ENCODE data around the gene CBLN3. TPM values are rescaled to one million over a fixed set of nuclear protein-coding genes. Genes with fewer than 3 reads are reported as not detected.

The CBLN3 gene
- total and polyA plus RNA-seq, 9 of the 15 experiments (the other 6 are each of a cell fraction or from before 2014, with no cell fraction given), result 0.05 to 0.59 (median 0.26) TPM; not detected in 1

DNA sequence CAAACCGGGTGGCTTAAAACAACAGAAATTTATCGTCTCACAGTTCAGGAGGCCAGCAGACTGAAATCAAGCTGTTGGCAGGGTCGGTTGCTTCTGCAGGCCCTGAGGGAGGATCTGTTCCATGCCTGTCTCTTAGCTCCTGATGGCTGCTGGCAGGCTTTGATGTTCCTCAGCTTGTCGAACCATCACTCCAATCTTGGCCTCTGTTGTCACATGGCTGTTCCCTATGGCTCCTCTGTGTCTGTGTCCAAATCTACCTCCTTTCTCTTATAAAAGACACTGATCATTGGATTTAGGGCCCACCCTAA lies 47.5 kb downstream of the CBLN3 start (continued):
- TF ChIP-seq ZNF408 (CRISPR knock-in tag; IDR thresholded peaks at IDR 0.05; ENCODE audit: low read depth) (no peak), ERF (CRISPR knock-in tag; IDR thresholded peaks at IDR 0.05) (no peak), EP300 (IDR thresholded peaks at IDR 0.05; ENCODE audit: low read length) (no peak), POLR2H (tag; IDR thresholded peaks at IDR 0.05; ENCODE audit: low read depth) (no peak), MBD2 (IDR thresholded peaks at IDR 0.05; ENCODE audit: borderline replicate concordance, low read depth) (no peak), SNIP1 (IDR thresholded peaks at IDR 0.05; ENCODE audit: low read depth) (no peak), NR2F6 (CRISPR knock-in tag; IDR thresholded peaks at IDR 0.05) (no peak), CC2D1A (IDR thresholded peaks at IDR 0.05) (no peak)
- TF ChIP-seq, protein P1, sequence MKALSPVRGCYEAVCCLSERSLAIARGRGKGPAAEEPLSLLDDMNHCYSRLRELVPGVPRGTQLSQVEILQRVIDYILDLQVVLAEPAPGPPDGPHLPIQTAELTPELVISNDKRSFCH (CRISPR knock-in tag; IDR thresholded peaks at IDR 0.05), result no peak
- TF ChIP-seq, protein P1 (tag; IDR thresholded peaks at IDR 0.05), result no peak
- TF ChIP-seq, protein P2, sequence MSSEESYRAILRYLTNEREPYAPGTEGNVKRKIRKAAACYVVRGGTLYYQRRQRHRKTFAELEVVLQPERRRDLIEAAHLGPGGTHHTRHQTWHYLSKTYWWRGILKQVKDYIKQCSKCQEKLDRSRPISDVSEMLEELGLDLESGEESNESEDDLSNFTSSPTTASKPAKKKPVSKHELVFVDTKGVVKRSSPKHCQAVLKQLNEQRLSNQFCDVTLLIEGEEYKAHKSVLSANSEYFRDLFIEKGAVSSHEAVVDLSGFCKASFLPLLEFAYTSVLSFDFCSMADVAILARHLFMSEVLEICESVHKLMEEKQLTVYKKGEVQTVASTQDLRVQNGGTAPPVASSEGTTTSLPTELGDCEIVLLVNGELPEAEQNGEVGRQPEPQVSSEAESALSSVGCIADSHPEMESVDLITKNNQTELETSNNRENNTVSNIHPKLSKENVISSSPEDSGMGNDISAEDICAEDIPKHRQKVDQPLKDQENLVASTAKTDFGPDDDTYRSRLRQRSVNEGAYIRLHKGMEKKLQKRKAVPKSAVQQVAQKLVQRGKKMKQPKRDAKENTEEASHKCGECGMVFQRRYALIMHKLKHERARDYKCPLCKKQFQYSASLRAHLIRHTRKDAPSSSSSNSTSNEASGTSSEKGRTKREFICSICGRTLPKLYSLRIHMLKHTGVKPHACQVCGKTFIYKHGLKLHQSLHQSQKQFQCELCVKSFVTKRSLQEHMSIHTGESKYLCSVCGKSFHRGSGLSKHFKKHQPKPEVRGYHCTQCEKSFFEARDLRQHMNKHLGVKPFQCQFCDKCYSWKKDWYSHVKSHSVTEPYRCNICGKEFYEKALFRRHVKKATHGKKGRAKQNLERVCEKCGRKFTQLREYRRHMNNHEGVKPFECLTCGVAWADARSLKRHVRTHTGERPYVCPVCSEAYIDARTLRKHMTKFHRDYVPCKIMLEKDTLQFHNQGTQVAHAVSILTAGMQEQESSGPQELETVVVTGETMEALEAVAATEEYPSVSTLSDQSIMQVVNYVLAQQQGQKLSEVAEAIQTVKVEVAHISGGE (CRISPR knock-in tag; IDR thresholded peaks at IDR 0.05), result no peak
- TF ChIP-seq, protein P3, sequence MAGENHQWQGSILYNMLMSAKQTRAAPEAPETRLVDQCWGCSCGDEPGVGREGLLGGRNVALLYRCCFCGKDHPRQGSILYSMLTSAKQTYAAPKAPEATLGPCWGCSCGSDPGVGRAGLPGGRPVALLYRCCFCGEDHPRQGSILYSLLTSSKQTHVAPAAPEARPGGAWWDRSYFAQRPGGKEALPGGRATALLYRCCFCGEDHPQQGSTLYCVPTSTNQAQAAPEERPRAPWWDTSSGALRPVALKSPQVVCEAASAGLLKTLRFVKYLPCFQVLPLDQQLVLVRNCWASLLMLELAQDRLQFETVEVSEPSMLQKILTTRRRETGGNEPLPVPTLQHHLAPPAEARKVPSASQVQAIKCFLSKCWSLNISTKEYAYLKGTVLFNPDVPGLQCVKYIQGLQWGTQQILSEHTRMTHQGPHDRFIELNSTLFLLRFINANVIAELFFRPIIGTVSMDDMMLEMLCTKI (IDR thresholded peaks at IDR 0.05; ENCODE audit: partially characterized antibody), result no peak
- TF ChIP-seq, protein P4, sequence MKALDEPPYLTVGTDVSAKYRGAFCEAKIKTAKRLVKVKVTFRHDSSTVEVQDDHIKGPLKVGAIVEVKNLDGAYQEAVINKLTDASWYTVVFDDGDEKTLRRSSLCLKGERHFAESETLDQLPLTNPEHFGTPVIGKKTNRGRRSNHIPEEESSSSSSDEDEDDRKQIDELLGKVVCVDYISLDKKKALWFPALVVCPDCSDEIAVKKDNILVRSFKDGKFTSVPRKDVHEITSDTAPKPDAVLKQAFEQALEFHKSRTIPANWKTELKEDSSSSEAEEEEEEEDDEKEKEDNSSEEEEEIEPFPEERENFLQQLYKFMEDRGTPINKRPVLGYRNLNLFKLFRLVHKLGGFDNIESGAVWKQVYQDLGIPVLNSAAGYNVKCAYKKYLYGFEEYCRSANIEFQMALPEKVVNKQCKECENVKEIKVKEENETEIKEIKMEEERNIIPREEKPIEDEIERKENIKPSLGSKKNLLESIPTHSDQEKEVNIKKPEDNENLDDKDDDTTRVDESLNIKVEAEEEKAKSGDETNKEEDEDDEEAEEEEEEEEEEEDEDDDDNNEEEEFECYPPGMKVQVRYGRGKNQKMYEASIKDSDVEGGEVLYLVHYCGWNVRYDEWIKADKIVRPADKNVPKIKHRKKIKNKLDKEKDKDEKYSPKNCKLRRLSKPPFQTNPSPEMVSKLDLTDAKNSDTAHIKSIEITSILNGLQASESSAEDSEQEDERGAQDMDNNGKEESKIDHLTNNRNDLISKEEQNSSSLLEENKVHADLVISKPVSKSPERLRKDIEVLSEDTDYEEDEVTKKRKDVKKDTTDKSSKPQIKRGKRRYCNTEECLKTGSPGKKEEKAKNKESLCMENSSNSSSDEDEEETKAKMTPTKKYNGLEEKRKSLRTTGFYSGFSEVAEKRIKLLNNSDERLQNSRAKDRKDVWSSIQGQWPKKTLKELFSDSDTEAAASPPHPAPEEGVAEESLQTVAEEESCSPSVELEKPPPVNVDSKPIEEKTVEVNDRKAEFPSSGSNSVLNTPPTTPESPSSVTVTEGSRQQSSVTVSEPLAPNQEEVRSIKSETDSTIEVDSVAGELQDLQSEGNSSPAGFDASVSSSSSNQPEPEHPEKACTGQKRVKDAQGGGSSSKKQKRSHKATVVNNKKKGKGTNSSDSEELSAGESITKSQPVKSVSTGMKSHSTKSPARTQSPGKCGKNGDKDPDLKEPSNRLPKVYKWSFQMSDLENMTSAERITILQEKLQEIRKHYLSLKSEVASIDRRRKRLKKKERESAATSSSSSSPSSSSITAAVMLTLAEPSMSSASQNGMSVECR (CRISPR knock-in tag; IDR thresholded peaks at IDR 0.05), result no peak
